COLO668 (cell line): ENCODE measurements around the gene THUMPD2.
"Not testable (repeated sequence)": the region's sequence is repeated elsewhere in the genome, so short reads cannot be mapped to it uniquely, and the experiment has no call there.

Experiments
- DNase-seq: peaks from one replicate; lab custom pipeline; 2025; ENCODE audit not compliant: unreplicated experiment; lab: John Stamatoyannopoulos, UW

THUMPD2 gene, protein sequence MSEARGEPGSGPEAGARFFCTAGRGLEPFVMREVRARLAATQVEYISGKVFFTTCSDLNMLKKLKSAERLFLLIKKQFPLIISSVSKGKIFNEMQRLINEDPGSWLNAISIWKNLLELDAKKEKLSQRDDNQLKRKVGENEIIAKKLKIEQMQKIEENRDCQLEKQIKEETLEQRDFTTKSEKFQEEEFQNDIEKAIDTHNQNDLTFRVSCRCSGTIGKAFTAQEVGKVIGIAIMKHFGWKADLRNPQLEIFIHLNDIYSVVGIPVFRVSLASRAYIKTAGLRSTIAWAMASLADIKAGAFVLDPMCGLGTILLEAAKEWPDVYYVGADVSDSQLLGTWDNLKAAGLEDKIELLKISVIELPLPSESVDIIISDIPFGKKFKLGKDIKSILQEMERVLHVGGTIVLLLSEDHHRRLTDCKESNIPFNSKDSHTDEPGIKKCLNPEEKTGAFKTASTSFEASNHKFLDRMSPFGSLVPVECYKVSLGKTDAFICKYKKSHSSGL

DNA sequence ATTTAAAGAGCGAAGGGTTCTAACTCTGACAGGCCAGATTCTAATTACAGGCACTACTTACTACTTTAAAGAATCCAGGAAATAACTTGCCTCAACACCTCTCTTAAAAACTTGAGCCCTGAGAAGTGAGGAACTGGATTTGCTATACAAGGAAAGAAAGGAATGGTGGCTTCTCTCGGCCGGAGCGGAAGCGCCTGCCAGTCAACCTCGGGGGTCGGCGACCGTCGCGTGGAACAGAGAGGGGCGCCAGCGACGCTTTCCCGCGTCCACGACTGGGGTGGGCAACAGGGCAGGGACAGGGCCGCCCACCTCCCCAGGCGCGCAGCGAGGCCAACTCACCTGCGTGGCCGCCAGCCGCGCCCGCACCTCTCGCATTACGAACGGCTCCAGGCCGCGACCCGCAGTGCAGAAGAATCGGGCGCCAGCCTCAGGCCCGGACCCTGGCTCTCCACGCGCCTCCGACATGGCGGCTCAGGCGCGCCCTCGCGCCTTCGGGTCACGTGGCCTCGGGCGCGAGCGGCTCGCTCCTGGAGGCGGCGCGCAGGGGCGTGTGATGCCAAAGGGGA lies at the start of gene THUMPD2:
Gene THUMPD2, minus strand, starts transcription at position 484 of the 566 bp plus-strand sequence. Its CDS starts 19 bp downstream, at position 465.
- peak; percentile 93 for DNase-seq

DNA sequence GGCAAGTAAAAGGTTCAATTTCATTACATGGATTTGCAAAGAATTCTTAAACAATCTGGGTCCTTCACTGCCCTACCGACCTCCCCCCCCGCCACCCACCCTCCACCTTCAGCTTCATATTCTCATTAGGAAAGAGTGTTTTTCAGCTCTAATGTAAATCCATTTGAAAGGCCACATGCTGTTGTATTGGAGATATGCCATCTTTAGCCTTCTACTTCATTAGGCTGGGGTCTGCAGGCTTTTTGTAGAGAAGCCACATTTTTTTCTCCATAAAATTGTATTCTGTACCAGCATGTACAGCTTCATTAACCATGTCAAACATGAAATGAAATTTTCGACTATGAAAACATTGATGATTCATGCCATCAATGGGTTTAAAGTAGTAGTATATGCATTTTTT lies 42.8 kb upstream of the THUMPD2 start:
- no peak for DNase-seq

DNA sequence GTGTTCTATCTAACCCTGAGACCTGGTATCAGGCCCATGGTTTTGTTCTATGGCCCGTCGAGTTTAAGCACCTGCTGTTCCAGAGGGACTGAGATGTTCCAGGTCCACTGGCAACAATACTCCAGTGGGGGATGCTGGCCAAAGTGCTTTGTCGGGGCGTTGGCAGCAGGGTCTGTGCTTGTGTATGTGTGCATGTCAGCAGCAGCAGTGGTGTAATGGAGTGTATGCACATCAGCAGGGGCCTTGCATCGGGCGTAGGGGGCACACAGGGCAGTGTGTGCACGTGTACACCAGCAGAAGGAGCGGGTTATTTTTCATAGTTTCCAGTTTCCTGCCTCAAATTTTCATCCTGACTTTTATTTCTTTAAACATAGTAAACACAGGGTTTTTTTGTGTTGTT lies 37.8 kb upstream of the THUMPD2 start:
- DNase-seq: no peak

DNA sequence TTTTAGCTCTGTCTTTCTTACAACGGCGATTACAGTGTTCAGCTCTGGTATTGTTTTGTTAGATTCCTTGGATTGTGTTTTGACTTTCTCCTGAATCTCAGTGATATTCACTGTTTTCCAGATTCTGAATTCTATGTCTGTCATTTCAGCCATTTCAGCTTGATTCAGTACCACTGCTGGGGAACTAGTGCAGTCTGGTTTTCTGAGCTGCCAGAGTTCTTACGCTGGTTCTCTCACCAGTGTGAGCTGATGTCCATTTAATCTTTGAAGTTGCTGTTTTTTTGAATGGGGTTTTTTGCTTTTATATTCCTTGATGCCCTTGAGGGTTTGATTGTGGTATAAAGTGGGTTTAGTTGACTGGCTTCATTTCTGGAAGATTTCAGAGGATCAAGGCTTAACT lies 37.4 kb upstream of the THUMPD2 start:
- no peak for DNase-seq

DNA sequence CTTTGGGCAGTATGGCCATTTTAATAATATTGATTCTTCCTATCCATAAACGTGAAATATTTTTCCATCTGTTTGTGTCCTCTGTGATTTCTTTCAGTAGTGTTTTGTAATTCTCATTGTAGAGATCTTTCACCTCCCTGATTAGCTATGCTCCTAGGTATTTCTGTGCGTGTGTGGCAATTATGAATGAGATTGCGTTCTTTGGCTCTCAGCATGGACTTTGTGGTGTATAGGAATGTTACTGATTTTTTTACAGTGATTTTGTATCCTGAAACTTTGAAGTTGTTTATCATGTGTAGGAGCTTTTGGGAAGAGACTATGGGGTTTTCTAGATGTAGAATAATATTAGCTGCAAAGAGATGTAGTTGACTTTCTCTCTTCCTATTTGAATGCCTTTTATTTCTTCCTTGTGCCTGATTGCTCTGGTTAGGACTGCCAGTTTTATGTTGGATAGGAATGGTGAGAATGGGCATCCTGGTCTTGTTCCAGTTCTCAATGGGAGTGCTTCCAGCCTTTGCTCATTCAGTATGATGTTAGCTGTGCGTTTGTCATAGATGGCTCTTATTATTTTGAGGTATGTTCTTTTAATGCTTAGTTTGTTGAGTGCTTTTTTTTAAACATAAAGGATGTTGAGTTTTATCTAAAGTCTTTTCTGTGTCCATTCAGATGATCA lies 27.0 kb upstream of the THUMPD2 start:
- DNase-seq: no peak

DNA sequence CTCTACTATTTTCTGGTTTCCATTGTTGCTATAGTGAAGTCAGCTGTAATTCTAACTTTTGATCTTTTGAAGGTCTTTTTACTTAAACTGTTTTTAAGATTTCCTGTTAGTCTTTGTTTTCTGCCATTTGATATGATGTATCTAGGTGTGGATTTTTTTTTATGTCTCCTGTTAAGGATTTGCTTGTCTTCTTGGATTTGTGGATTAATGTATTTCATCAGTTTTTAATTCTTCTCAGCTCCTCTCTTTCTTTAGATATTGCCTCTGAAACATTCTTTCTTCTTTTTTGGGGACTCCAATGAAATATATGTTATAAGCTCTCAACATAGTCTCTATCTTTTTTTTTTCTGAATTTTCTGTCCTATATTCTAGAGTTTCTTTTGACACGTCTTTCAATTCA lies 24.8 kb upstream of the THUMPD2 start:
- no peak for DNase-seq

DNA sequence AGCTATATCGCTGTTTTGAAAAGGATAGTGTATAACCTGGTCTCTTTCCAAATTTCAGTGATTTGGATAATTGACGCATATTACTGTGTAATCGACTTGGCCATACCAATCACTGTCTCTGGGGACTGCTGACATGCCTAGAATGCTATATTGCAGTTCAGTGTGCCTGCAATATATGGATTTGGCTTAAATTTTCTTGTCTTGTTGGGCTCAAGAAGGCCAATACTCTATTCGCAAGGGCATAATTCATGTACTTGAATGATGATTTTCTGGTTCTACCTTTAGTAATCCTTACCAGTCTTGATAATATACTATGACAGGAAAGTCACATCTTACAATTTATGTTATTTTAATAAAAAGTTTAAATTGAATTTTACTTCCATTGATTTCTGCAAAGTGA lies 21.7 kb upstream of the THUMPD2 start:
- DNase-seq: no peak

DNA sequence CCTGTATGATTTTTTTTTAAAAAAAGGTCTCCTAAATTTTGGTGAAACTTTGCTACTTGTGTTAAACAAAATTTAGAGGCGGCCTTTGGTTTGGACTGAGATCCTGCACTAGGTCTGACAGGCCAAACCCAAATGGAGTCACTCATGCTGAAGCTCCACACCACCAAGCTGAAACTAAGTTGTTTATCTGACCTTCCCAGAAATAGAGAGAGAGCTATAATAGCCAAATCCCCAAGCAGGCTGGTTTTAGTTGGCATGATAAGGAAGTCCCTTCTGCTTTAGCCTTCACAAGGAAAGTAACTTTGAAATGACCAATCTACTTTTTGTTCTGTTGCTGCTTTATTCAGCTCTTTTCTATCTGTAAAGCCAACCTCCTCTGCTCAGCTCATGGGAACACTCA lies 17.1 kb upstream of the THUMPD2 start:
- no peak for DNase-seq

DNA sequence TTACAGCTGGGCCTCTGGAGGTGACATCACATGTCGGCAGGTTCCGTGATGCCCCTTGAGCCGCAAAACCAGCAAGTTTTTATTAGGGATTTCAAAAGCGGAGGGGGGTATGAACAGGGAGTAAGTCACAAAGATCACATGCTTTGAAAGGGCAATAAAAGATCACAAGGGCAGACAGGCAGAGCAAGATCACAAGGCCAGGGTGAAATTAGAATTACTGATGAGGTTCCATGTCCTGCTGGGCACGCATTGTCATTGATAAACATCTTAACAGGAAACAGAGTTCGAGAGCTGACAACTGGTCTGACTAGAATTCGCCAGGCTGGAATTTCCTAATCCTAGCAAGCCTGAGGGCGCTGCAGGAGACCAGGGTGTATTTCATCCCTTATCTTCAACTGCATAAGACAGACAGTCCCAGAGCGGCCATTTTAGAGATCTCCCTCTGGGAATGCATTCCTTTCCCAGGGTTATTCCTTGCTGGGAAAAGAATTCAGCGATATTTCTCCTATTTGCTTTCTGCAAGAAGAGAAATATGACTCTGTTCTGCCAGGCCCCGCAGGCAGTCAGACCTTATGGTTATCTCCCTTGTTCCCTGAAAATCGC lies 11.3 kb upstream of the THUMPD2 start:
- DNase-seq: not testable (repeated sequence)

DNA sequence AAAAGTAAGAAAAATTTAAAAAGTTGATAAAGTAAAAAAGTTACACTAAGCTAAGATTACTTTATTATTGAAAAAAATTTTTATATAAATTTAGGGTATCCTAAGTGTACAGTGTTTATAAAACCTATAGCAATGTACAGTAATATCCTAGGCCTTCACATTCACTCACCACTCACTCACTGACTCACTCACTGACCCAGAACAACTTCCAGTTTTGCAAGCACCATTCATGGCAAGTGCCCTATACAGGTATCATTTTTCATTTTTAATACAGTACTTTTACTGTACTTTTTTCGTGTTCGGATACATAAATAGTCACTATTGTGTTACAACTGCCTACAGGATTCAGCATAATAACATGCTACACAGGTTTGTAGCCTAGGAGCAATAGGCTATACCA lies 8.9 kb upstream of the THUMPD2 start:
- no peak for DNase-seq

DNA sequence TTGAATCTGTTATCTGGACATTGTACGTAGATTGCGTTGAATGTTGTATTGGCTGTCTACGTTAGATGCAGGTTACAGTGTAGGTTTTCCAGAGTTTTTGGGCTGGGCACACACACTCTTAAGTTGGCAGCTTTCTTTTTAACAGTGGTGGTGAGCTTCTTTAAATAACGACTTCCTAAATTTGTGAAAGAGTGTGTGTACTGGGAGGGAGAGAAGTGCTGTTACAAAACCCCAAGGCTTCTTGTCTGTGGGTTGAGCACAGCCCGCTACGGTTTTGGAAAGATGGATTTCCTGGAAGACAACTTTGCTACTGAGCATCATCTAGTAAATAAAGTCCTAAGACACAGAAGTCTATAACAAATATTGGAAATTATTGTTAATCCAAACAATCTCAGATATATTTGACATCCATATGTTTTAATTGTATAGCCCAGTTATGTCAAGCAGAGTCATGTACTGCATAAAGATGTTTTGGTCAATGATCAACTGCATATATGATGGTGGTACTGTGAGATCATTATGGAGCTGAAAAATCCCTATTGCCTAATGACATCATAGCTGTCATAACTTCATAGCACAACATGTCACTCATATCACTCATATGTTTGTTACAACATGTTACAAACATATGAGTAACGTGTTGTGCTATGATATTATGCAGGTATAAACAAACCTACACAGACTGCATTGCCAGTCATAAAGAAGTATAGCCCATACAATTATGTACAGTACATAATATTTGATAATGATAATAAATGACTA lies 7.9 kb upstream of the THUMPD2 start:
- DNase-seq: no peak

DNA sequence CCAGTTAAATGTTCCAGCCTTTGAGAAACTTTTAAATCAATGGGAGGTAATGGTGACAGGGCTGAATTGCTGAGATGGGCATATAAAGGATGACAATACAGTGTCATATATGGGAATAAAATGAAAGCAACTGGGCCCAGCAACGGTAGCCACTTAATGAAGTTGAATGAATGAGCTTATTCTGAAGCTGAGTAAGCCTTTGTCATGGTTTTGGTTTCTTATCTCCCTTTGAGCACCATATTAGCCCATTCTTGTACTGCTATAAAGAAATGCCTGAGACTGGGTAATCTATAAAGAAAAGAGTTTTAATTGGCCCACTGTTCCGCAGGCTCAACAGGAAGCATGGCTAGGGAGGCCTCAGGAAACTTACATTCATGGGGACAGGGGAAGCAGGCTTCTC lies 3.5 kb upstream of the THUMPD2 start:
- no peak for DNase-seq

DNA sequence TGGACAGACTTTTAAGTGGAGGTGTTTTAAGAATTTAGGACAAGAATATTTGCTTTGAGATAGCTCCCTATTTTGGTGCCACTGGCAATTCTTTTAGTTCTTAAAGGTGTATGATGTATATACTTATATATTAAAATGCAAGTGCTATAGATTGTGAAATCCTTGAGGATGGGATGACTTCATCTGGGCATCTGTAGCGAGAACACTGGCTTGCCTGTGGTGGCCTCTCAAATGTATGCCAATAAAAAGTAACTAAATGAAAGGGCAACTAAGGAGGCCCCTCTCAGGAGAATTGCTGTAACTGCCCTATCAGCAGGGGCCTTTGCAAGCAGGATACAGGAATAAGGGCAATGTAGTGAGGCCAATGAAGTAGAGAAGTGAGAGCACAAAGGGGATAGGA lies 2.6 kb upstream of the THUMPD2 start:
- no peak for DNase-seq

DNA sequence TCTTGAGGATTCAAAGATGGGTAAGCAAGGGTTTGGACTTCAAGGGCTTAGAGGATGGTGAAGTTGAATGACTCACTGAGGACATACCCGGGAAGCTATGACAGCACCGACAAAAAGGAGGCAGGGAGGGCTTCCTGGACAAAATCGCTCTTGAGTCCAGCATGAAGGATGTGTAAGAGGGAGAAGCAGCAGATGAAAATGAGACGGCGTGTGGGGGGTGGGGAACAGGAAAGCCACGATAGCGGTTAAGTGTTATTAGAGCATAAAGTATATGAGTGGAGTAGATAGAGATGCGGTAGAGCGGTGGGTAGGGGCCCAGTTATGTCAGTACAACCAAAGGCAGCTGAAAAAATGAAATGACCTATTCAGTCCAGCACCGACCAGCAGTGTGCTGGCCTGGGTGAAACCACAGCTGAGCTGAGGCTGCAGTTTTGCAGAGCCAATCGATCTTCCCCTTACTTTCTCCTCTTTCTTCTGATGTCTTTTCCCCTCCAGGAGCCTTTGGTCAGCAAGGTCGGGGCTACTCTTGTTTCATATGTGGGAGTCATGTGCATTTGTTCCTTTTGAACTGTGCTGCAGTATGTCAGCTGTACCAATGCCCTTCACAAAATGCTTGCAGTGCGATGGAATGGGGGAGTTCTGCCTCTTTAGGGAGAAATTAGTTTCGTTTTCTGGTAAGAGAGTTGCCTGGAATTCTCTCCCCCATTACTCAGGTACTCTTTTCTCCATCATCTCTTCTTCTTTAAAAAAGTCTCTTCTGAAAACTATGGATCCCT lies 2.0 kb upstream of the THUMPD2 start:
- DNase-seq: no peak

DNA sequence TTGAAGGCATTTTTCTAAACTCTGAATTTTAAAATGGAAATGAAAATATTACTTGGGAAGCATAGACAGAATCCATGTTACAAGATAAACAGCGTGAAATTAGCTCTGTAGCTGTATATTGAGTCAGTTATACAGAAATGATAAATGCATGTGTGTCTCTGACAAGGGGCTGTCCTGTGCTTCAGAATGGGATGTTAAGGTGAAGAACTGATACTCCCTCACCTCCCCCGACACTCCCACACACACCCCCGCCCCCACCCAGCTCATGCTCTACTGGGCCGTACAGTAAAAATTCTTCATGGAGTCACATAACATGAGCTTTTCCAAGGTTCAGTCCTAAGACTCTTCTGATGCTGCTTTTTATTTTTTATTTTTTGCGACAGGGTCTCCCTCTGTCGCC lies 869 bp upstream of the THUMPD2 start:
- DNase-seq: no peak

DNA sequence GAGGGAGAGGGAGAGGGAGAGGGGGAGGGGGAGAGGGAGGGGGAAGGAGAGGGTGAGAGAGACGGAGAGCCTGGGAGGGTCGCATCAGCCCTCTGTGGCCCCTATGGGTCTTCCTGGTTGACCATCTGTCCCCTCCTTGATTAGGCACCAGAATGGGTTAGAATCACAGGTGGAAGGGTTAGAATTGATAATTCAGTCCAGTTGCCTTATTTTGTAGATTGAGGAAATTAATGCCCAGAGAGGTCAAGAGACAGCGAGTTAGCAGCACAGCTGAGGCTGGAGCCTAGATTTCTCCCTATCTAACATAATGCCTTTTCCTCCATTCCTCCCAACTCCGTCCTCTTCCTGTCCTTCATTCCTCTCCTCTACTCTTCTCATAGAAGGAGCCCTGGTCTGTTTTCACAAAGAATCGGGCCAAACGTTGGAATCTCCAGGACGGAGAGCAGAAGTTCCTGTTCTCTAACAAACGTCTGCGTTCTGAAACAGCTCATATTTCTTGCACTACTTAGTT lies 338 bp upstream of the THUMPD2 start:
- no peak for DNase-seq

DNA sequence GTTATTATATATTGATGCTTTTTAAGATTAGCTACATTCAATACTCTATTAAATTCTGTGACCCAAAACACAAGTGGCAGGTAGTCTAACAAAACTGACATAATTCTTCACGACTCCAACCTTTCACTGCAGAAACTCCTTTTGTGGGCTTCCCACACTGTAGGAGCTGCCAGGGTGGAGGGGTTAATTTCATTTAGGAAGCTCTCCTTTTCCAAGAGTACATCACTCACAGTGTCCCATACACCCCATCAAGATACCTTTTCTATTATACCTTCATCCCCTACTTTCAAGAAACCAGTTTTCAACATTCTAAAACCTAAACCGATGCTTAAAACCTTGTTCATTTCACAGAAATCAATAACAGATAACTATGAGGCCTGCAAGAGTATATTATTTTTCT lies 825 bp downstream of the THUMPD2 start:
- DNase-seq: peak; percentile 10

DNA sequence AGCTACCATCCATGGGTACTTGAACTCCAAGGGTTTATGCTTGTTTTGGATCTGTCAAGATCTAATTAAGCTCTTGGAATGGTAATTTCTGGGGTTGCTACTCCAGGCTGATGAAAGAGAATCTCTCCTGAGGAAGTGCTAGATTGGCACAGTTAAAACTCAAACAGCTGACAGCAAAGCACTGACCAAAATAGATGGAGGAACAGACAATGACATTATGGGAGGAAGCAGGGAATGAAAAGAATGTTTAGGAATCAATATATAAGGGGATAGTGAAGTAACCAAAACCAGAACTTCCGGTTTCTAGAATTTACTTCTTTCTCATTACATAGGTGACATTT lies 6.3 kb downstream of the THUMPD2 start:
- DNase-seq: no peak

DNA sequence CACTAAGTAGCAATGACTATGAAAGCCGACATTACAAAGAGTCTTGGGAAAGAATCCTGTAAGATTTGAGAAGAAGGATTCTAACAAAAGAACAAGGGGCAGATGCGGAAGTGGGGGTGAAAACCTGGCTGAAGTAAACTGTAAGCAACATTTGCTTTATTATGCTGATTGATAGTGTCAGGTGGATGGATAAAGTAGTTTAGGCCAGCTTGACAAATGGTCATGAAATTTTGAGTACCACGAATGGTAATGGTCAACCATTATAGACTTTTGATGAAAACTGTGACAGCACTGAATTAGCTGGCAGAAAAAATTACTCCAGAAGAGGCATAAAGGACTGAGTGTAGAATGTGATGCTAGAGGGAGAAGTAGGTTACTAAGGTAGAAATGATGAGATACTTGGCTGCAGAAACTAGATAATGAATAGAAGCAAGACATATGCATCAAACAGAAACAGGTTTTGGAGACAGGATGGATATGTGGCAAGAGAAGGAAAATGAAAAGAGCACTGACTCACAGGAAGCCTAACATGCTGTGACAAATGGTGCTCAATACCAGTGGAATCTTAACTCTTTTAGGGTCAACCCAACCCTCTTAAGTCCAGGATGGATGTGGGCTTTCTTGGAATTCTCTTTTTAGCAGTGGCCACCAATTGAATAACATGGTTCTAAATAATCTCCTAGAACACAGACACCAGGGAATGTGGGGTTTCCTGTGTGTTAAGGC lies 6.8 kb downstream of the THUMPD2 start:
- DNase-seq: no peak
